ENCODE data around the gene DPH2.
A peak's percentile ranks its signal among the peaks of the same experiment; 100 is the strongest.

DPH2 gene

GRCh38 chr1:43944860-43945259 is 24.9 kb upstream of the DPH2 start:
- DNase-seq (ENCODE audit: extremely low read depth, low read depth) = no peak
- no peak for TF ChIP-seq CTCF (IDR thresholded peaks at IDR 0.05; ENCODE audit: low read depth, low read length, missing control alignments)
- no peak overlapping the region for H3K4me3 ChIP-seq (replicated peaks; ENCODE audit: low read depth, low read length)

DNA sequence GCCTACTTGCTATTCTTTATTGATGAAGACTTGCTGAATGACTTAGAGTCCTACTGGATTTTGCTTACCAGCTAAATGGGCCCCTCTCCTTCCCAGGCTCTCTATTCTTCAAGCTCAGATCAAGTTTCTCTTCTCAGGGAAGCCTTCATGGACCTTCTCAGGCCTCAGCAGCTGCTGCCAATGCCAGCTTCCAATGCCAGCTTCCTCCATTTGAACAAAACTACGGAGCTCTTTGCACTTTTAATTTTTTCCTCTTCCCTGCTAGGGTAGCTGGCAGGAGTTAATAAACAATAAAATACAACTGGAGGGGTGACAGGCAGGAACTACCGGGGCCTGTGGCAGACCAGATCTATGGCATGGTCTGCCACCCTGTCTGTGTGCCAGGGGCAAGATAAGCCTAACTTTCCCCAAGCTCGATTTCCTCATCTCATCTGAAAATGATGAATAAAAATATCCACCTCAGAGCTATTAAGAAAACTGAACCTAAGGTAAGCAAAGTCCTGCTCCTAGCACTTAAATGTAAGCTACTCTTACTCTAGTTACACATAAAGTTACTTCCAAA is 24.1 kb upstream of the DPH2 start:
- no peak for DNase-seq (ENCODE audit: extremely low read depth, low read depth)
- H3K4me3 ChIP-seq (replicated peaks; ENCODE audit: low read depth, low read length) = peak overlapping the region; percentile 86
- TF ChIP-seq CTCF (IDR thresholded peaks at IDR 0.05; ENCODE audit: low read depth, low read length, missing control alignments) = no peak

DNA sequence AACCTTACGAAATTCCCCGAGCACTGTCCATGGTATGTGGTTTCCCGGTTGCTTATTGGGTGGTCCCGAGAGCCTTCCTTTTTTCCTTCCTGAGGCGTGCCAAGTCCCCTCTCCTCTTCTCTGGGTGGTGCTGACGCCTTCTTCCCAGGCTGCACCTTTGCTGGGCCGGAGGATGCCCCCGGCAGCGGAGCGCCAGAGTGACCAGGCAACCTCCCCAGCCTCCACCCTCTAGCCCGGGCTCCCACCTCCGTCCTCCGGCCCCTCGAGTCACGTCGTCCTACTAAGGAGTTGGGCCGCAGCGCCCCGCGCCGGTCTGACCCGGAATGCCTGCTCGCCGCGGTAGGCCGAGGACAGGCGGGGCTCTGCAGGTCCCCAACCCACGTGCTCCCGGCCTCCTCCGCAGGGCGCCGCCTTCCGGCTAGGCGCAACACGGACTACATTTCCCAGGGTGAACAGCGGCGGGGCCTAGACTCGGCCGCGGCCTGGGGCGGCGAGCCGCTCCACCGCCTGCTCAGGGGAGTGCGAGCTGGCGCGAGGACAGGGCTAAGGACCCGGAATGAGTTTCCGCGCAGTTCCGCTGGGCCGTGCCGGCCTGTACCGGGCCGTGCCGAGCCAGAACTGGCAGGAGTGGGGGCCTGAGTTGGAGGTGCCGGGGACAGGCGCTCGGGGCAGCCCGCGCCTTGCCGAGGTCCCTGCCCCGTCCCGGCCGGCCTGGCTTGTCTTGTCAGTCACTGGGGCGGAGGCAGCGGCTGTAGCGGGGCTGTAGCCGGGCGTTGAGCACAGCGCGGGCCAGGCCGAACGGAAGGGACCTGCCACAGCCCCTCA is 23.4 kb upstream of the DPH2 start, which contains the start of gene IPO13:
Gene IPO13, plus strand, starts transcription at position 715 of the 825 bp plus-strand sequence. CDS start 651 bp downstream, outside the sequence.
- DNase-seq (ENCODE audit: extremely low read depth, low read depth) = peak; percentile 83
- peak; percentile 64 for TF ChIP-seq CTCF (IDR thresholded peaks at IDR 0.05; ENCODE audit: low read depth, low read length, missing control alignments)
- peak within 1 kb of the TSS; percentile 86 for H3K4me3 ChIP-seq (replicated peaks; ENCODE audit: low read depth, low read length)

DNA sequence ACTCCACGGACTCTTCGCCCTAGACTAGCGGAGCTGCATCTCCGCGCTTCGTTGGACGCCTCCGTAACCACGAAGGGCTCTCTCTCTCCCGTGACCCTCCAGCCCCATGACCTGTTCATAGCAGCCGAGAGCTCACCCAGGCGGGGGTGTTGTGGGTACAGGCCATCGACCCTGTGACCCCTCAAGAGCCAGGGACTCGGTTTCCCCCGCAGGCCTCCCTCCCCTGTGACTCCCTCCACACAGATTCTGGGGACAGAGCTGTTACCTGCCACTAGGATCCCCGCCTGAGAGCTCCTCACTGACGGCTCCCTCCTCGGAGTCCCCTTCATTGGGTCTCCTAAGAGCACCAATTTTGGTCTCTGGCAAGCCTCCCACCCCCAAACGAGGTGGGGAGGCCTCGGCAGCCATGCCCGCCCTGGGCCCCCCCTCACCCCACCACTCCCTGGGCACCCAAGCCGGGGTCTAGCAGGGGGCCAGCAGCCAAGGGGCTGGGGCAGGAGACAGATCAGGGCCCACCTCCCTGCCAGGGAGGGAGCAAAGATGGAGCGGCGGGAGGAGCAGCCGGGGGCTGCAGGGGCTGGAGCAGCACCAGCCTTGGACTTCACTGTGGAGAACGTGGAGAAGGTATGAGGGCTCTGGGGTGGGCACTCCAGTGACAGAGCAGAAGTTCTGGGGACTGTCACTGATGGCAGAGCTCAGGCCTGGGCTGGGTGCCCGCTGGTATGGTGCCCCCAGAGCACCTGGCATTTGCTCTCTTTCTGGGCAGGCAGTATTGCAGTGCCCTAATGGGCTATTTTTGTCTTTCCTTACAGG is 22.5 kb upstream of the DPH2 start:
- no peak for DNase-seq (ENCODE audit: extremely low read depth, low read depth)
- peak overlapping the region; percentile 86 for H3K4me3 ChIP-seq (replicated peaks; ENCODE audit: low read depth, low read length)

GRCh38 chr1:43947874-43948437 is 21.9 kb upstream of the DPH2 start:
- no peak for TF ChIP-seq CTCF (IDR thresholded peaks at IDR 0.05; ENCODE audit: low read depth, low read length, missing control alignments)
- H3K4me3 ChIP-seq (replicated peaks; ENCODE audit: low read depth, low read length) = peak overlapping the region; percentile 86
- DNase-seq (ENCODE audit: extremely low read depth, low read depth) = no peak

More for the DNA sequence above, 22.5 kb upstream of the DPH2 start:
- no peak for TF ChIP-seq CTCF (IDR thresholded peaks at IDR 0.05; ENCODE audit: low read depth, low read length, missing control alignments)

DNA sequence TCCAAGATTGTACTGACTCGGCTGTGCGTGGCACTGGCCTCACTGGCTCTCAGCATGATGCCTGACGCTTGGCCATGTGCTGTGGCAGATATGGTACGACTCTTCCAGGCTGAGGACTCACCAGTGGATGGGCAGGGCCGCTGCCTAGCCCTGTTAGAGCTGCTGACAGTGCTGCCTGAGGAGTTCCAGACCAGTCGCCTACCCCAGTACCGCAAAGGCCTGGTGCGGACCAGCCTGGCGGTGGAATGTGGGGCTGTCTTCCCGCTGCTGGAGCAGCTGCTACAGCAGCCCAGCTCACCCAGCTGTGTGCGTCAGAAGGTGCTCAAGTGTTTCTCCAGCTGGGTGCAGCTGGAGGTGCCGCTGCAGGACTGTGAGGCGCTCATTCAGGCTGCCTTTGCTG is 20.1 kb upstream of the DPH2 start:
- no peak for TF ChIP-seq CTCF (IDR thresholded peaks at IDR 0.05; ENCODE audit: low read depth, low read length, missing control alignments)
- DNase-seq (ENCODE audit: extremely low read depth, low read depth) = no peak
- no peak overlapping the region for H3K4me3 ChIP-seq (replicated peaks; ENCODE audit: low read depth, low read length)
